Hepatocyte (in vitro differentiated cells): ENCODE data around the gene PREX1. TPM values are rescaled to one million over a fixed set of nuclear protein-coding genes. Genes with fewer than 3 reads are reported as not detected.

Experiments
- DNase-seq: peaks from one replicate; pipeline ENCODE4 v3.0.0-alpha.2; 2016; ENCODE audit warnings: low spot score
- H2AFZ ChIP-seq: fragments of 200-600 bp; sonication (generic); 2 replicates; pipeline ENCODE4 v1.6.0; 2016; ENCODE audit warnings: antibody characterized with exemption, mild to moderate bottlenecking
- H3K27ac ChIP-seq: fragments of 200-600 bp; sonication (generic); 2 replicates; pipeline ENCODE4 v1.5.1; 2016; ENCODE audit warnings: mild to moderate bottlenecking
- H3K27me3 ChIP-seq: fragments of 200-600 bp; sonication (generic); 2 replicates; pipeline ENCODE4 v1.6.1; 2016
- H3K36me3 ChIP-seq: fragments of 200-600 bp; sonication (generic); replicated peaks from 2 replicates; pipeline ENCODE4 v1.5.1; 2016; ENCODE audit warnings: low read depth; ENCODE audit not compliant: insufficient read depth
- H3K4me1 ChIP-seq: fragments of 200-600 bp; sonication (generic); 2 replicates; pipeline ENCODE4 v1.5.1; 2016; ENCODE audit warnings: mild to moderate bottlenecking, moderate library complexity; ENCODE audit not compliant: insufficient read depth
- H3K4me2 ChIP-seq: fragments of 200-600 bp; sonication (generic); 2 replicates; pipeline ENCODE4 v1.6.0; 2016
- H3K4me3 ChIP-seq: fragments of 200-600 bp; sonication (generic); 2 replicates; pipeline ENCODE4 v1.5.1; 2016; ENCODE audit warnings: mild to moderate bottlenecking
- H3K79me2 ChIP-seq: fragments of 200-600 bp; sonication (generic); 2 replicates; pipeline ENCODE4 v1.6.0; 2017; ENCODE audit warnings: mild to moderate bottlenecking
- H3K9me2 ChIP-seq: fragments of 200-600 bp; sonication (generic); replicated peaks from 2 replicates; pipeline ENCODE4 v1.6.0; 2017; ENCODE audit warnings: mild to moderate bottlenecking; ENCODE audit not compliant: insufficient read depth
- H3K9me3 ChIP-seq: fragments of 200-600 bp; sonication (generic); 2 replicates; pipeline ENCODE4 v1.5.1; 2016; ENCODE audit warnings: low read depth, mild to moderate bottlenecking
- H4K20me1 ChIP-seq: fragments of 200-600 bp; sonication (generic); 2 replicates; pipeline ENCODE4 v1.6.0; 2016; ENCODE audit warnings: mild to moderate bottlenecking; ENCODE audit not compliant: insufficient read depth, poor library complexity, severe bottlenecking
- EZH2 ChIP-seq: fragments of 200-600 bp; sonication (generic); IDR thresholded peaks from 2 replicates; pipeline ENCODE4 v1.6.1; 2016; ENCODE audit warnings: antibody characterized with exemption, mild to moderate bottlenecking, borderline replicate concordance
- EZH2phosphoT487 ChIP-seq: fragments of 200-600 bp; sonication (generic); IDR thresholded peaks from one replicate; pipeline ENCODE4 v1.6.1; 2018; ENCODE audit warnings: antibody characterized with exemption, mild to moderate bottlenecking, low read depth, moderate library complexity; ENCODE audit not compliant: unreplicated experiment, severe bottlenecking
- WGBS: methylation state at CpG from one replicate; pipeline ENCODE4 v1.1.6; 2016; ENCODE audit warnings: low lambda C conversion rate; ENCODE audit errors: missing lambda C conversion rate; 5-methylcytosine and 5-hydroxymethylcytosine counted together
- polyA plus RNA-seq: library from polyadenylated mRNA; unstranded; fragments of >200 nt; fragmentation: Nextera tagmentation; extraction: Ambion mirVana; gene quantifications from 2 replicates; pipeline ENCODE4 v1.2.1, GENCODE V29; 2016
- total RNA-seq: library from RNA; depleted of rRNA; stranded (reverse); fragments of >200 nt; gene quantifications from 2 replicates; pipeline ENCODE4 v1.2.3, GENCODE V29; 2014
- TF ChIP-seq, protein P1 (sequence below): fragments of 200-600 bp; sonication (generic); IDR thresholded peaks from 2 replicates; pipeline ENCODE4 v1.5.1; 2016; ENCODE audit warnings: antibody characterized with exemption, mild to moderate bottlenecking; ENCODE audit not compliant: poor library complexity

The PREX1 gene
- total and polyA plus RNA-seq, 2 experiments from 2014 or later, result 1.8 to 2.9 TPM

DNA sequence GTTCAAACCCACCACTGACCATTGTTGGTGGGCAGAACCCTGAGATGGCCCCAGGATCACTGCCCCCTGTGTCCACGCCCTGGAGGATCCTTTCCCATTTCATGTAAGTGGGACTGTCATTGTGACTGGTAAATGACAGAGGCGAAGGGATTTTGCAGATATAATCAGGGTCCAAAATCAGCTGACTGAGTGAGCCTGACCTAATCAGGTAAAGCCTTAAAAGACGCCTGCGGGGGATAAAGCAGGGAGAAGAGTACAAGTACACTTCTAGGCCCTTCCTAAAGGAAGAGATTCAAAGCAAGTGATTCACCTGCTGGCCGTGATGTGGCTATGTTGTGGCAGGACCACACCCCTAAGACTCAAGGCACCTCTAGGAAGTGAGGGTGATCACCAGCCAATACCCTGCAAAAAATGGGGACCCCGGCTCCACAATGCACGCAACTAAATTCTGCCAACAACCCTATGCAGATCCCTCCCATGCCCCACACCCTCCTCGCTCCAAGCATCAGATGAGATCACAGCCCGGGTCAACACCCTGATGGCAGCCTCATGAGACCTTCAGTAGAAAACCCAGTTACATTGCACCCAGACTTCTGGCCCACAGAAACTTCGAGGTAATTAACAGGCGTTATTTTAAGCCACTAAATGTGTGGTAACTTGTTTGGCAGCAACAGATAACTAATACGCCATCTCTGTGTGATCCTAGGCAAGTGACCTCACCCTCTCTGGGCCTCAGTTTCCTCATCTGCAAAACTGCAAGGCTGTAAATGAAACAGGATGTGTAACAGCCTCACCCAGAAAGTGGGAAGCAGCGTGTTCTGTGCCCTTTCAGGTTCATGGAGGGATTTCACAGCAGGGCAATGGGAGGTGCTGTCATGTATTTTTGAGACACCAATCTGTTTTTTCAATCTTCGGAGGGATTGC, 11.3 kb downstream of the PREX1 start:
- H3K9me2 ChIP-seq, result no peaks in the 10 kb centered on the region
- 88% methylated on average over 14 of the region's 14 CpGs for WGBS
- H3K27ac ChIP-seq, result no peak overlapping the region
- no peak overlapping the region for H2AFZ ChIP-seq
- H3K79me2 ChIP-seq, result no peaks in the 10 kb centered on the region
- H3K27me3 ChIP-seq, result no peaks in the 10 kb centered on the region
- no peaks in the 10 kb centered on the region for H4K20me1 ChIP-seq
- TF ChIP-seq EZH2 (no peak), EZH2phosphoT487 (no peak)
- TF ChIP-seq, protein P1, sequence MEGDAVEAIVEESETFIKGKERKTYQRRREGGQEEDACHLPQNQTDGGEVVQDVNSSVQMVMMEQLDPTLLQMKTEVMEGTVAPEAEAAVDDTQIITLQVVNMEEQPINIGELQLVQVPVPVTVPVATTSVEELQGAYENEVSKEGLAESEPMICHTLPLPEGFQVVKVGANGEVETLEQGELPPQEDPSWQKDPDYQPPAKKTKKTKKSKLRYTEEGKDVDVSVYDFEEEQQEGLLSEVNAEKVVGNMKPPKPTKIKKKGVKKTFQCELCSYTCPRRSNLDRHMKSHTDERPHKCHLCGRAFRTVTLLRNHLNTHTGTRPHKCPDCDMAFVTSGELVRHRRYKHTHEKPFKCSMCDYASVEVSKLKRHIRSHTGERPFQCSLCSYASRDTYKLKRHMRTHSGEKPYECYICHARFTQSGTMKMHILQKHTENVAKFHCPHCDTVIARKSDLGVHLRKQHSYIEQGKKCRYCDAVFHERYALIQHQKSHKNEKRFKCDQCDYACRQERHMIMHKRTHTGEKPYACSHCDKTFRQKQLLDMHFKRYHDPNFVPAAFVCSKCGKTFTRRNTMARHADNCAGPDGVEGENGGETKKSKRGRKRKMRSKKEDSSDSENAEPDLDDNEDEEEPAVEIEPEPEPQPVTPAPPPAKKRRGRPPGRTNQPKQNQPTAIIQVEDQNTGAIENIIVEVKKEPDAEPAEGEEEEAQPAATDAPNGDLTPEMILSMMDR, result no peak
- H3K4me1 ChIP-seq, result no peaks in the 10 kb centered on the region
- H3K4me3 ChIP-seq, result no peak overlapping the region
- no peaks in the 10 kb centered on the region for H3K9me3 ChIP-seq
- H3K36me3 ChIP-seq, result no peaks in the 10 kb centered on the region
- DNase-seq, result no peak
- no peak overlapping the region for H3K4me2 ChIP-seq

GRCh38 chr20:48815537-48815936, 12.3 kb downstream of the PREX1 start:
- no peaks in the 10 kb centered on the region for H4K20me1 ChIP-seq
- no peaks in the 10 kb centered on the region for H3K27me3 ChIP-seq
- no peaks in the 10 kb centered on the region for H3K4me1 ChIP-seq
- H2AFZ ChIP-seq, result no peak overlapping the region
- no peaks in the 10 kb centered on the region for H3K36me3 ChIP-seq
- DNase-seq, result no peak
- no peaks in the 10 kb centered on the region for H3K9me3 ChIP-seq
- H3K27ac ChIP-seq, result no peak overlapping the region
- WGBS, result 96% methylated on average over 12 of the region's 12 CpGs
- H3K79me2 ChIP-seq, result no peaks in the 10 kb centered on the region
- TF ChIP-seq EZH2 (no peak), EZH2phosphoT487 (no peak)
- TF ChIP-seq, protein P1, result no peak
- H3K4me2 ChIP-seq, result no peak overlapping the region
- H3K9me2 ChIP-seq, result no peaks in the 10 kb centered on the region
- H3K4me3 ChIP-seq, result no peak overlapping the region

DNA sequence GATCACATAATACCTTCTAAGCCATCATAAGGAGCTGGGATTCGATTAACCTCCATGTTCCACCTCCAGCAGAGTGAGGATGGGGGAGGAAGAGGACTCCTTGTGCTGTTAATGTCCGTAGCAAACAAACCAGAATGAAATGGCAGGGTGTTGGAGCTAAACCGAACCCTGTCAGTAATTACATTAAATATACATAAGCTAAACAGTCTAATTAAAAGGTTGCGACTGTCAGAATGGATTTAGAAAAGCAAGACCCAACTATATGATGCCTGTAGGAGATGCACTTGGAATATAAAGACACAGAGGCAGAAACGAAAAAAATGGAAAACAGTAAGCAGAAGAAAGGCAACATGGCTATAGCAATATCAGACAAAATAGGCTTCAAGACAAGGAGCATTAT, 13.2 kb downstream of the PREX1 start:
- H3K79me2 ChIP-seq, result no peaks in the 10 kb centered on the region
- H3K9me2 ChIP-seq, result no peaks in the 10 kb centered on the region
- DNase-seq, result no peak
- H3K4me3 ChIP-seq, result no peak overlapping the region
- H3K4me2 ChIP-seq, result no peak overlapping the region
- no peaks in the 10 kb centered on the region for H4K20me1 ChIP-seq
- TF ChIP-seq, protein P1, result no peak
- TF ChIP-seq EZH2, result no peak
- TF ChIP-seq EZH2phosphoT487, result no peak
- H3K27me3 ChIP-seq, result no peaks in the 10 kb centered on the region
- no peaks in the 10 kb centered on the region for H3K4me1 ChIP-seq
- H2AFZ ChIP-seq, result no peak overlapping the region
- WGBS, result 84% methylated on average over 5 of the region's 5 CpGs
- H3K27ac ChIP-seq, result no peak overlapping the region
- H3K36me3 ChIP-seq, result no peaks in the 10 kb centered on the region
- H3K9me3 ChIP-seq, result no peaks in the 10 kb centered on the region
